DND-41 (cell line): Measurements from ENCODE around the gene RFTN1.

Experiments
- ATAC-seq: fragments of 200-7000 bp; cut with Tn5 transposase; 3 replicates; pipeline ENCODE4 v1.9.1; 2021; ENCODE audit warnings: low read depth; ENCODE audit not compliant: insufficient read depth
- DNase-seq: peaks from one replicate; pipeline ENCODE4 v3.0.0-alpha.2; 2020
- H2AFZ ChIP-seq: 2 replicates; pipeline ENCODE4 v1.6.0; 2012; ENCODE audit warnings: low read depth, low read length
- H3K27ac ChIP-seq: 2 replicates; pipeline ENCODE4 v1.5.1; 2012; ENCODE audit warnings: low read length, inconsistent platforms
- H3K27me3 ChIP-seq: fragments of 200-600 bp; sonication (generic); 2 replicates; pipeline ENCODE4 v1.6.0; 2012; ENCODE audit warnings: low read length, mild to moderate bottlenecking, inconsistent platforms; ENCODE audit not compliant: insufficient read depth, poor library complexity
- H3K36me3 ChIP-seq: 2 replicates; pipeline ENCODE4 v1.5.1; 2012; ENCODE audit warnings: low read length, inconsistent platforms; ENCODE audit not compliant: insufficient read depth
- H3K4me1 ChIP-seq: 2 replicates; pipeline ENCODE4 v1.5.1; 2012; ENCODE audit warnings: mild to moderate bottlenecking, low read length; ENCODE audit not compliant: insufficient read depth
- H3K4me2 ChIP-seq: 2 replicates; pipeline ENCODE4 v1.6.0; 2012; ENCODE audit warnings: mild to moderate bottlenecking, moderate library complexity, low read length, inconsistent platforms; ENCODE audit not compliant: insufficient read depth
- H3K4me3 ChIP-seq, 2 experiments: fragments of 200-600 bp in 1 of 2; shearing (Covaris generic) in 1 of 2; 2 replicates each; pipeline ENCODE4 v1.5.1; 2012 to 2016; ENCODE audit warnings: inconsistent platforms in 2 of 2, low read length in 2 of 2, mild to moderate bottlenecking in 2 of 2, low read depth in 1 of 2, moderate library complexity in 1 of 2
- H3K79me2 ChIP-seq: 2 replicates; pipeline ENCODE4 v1.6.0; 2012; ENCODE audit warnings: low read length, inconsistent platforms; ENCODE audit not compliant: insufficient read depth
- H3K9ac ChIP-seq: 2 replicates; pipeline ENCODE4 v1.6.0; 2012; ENCODE audit warnings: low read depth, mild to moderate bottlenecking, inconsistent platforms, low read length, moderate library complexity
- H3K9me3 ChIP-seq: 2 replicates; pipeline ENCODE4 v1.5.1; 2012; ENCODE audit warnings: low read length, moderate library complexity, mild to moderate bottlenecking, inconsistent platforms; ENCODE audit not compliant: insufficient read depth, severe bottlenecking
- H4K20me1 ChIP-seq: 2 replicates; pipeline ENCODE4 v1.6.0; 2012; ENCODE audit warnings: low read length; ENCODE audit not compliant: insufficient read depth
- EZH2 ChIP-seq: IDR thresholded peaks from 3 replicates; pipeline ENCODE4 v1.6.1; 2012; ENCODE audit warnings: borderline replicate concordance, low read depth, mild to moderate bottlenecking, moderate library complexity, low read length, inconsistent platforms; ENCODE audit not compliant: severe bottlenecking
- TF ChIP-seq, protein P1 (sequence below): IDR thresholded peaks from 2 replicates; pipeline ENCODE4 v1.5.1; 2012; ENCODE audit warnings: borderline replicate concordance, low read length, moderate library complexity, mild to moderate bottlenecking; ENCODE audit not compliant: poor library complexity, severe bottlenecking; ENCODE audit errors: extremely low read depth

The RFTN1 gene

DNA sequence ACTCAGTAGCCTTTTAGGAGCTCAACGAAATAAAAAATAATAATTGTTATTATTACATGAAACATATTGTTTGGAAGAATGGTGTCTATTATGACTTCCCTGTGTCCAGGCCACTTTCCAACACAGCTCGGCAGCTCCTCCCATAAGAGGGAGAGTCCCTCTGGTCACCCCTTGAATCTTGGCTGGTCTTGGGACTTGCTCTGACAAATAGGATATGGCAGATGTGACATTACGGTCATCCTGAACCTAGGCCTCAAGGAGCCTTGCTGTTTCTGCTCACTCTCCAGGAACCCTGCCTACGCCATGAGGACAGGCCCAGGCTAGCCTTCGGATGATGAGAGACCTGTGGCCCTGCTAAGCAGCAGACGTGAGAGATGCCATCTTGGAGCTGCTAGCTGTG lies 176.7 kb downstream of the RFTN1 start:
- Histone ChIP-seq H3K27ac (peak overlapping the region; percentile 58), H3K27me3 (no peaks in the 10 kb centered on the region), H3K4me1 (peaks cover 30% of the 10 kb centered on the region), H3K9ac (no peak overlapping the region), H2AFZ (no peak overlapping the region), H3K4me3 (no peak overlapping the region), H3K79me2 (peaks cover 45% of the 10 kb centered on the region), H4K20me1 (no peaks in the 10 kb centered on the region), H3K36me3 (peaks cover 63% of the 10 kb centered on the region), H3K4me2 (no peak overlapping the region), H3K9me3 (peaks cover 5% of the 10 kb centered on the region)
- TF ChIP-seq, protein P1, sequence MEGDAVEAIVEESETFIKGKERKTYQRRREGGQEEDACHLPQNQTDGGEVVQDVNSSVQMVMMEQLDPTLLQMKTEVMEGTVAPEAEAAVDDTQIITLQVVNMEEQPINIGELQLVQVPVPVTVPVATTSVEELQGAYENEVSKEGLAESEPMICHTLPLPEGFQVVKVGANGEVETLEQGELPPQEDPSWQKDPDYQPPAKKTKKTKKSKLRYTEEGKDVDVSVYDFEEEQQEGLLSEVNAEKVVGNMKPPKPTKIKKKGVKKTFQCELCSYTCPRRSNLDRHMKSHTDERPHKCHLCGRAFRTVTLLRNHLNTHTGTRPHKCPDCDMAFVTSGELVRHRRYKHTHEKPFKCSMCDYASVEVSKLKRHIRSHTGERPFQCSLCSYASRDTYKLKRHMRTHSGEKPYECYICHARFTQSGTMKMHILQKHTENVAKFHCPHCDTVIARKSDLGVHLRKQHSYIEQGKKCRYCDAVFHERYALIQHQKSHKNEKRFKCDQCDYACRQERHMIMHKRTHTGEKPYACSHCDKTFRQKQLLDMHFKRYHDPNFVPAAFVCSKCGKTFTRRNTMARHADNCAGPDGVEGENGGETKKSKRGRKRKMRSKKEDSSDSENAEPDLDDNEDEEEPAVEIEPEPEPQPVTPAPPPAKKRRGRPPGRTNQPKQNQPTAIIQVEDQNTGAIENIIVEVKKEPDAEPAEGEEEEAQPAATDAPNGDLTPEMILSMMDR, result no peak
- TF ChIP-seq EZH2, result no peak
- ATAC-seq (no peak), DNase-seq (no peak)

DNA sequence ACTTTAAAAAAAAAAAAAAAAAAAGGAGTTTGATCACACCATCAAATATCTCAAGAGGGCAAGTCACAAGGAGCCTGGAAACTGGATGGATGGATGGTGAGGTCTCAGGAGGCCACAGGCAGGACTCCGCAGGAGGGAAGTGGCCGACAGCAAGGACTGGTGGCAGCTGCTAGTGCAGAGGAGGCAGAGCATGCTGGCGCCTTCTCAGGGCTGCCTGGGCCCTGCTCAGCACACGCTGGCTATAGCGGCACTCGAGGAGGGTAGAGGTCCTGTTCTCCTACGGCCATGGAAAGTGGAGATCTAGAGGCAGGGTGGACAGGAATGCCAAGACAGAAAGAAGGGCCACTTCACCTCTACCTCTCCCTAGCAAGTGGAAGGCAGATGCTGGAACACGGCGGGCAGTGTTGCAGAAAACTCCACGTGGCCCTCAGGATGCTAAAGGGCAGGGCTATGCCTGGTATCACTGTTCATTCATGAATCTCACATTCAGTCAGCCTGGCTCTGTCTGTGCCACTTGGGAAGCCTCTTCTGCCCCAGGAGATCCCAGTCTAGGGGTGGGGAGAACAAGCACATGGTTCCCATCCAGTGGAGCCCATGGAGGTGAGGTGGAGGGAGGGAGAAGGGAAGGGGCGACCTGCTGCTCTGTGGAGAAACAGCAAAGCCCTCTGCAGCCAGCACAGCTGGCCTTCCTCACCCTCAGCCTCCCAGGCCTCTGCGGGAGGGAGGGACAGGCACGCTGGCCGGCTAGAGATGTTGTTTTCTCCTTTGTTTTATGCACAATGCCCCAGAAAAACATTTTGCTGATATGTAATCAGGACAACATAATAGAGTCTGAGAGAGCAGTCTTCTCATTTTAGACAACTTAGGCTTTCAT lies 177.5 kb downstream of the RFTN1 start:
- no peak for TF ChIP-seq EZH2
- TF ChIP-seq, protein P1, result no peak
- Histone ChIP-seq H3K4me3 (no peak overlapping the region), H4K20me1 (no peaks in the 10 kb centered on the region), H3K27me3 (no peaks in the 10 kb centered on the region), H3K79me2 (peaks cover 45% of the 10 kb centered on the region), H3K4me2 (no peak overlapping the region), H3K9ac (no peak overlapping the region), H3K4me1 (peaks cover 30% of the 10 kb centered on the region), H2AFZ (no peak overlapping the region), H3K9me3 (peaks cover 10% of the 10 kb centered on the region), H3K36me3 (peaks cover 69% of the 10 kb centered on the region), H3K27ac (peak overlapping the region; percentile 48; the same call in 1 of the 2 replicates)
- no peak for ATAC-seq
- no peak for DNase-seq

DNA sequence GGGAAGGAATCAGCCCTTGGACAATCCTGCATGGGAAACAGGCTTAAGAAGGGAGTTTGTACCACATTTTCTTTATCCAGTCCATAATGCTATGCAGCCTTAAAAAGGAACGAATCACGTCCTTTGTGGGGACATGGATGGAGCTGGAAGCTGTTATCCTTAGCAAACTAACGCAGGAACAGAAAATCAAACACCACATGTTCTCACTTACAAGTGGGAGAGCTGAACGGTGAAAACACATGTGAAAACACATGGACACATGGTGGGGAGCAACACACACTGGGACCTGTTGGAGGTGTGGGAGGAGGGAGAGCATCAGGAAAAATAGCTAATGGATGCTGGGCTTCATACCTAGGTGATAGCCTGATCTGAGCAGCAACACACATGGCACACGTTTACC lies 178.2 kb downstream of the RFTN1 start:
- peaks cover 70% of the 10 kb centered on the region for H3K36me3 ChIP-seq
- no peak overlapping the region for H2AFZ ChIP-seq
- peaks cover 28% of the 10 kb centered on the region for H3K4me1 ChIP-seq
- no peaks in the 10 kb centered on the region for H3K27me3 ChIP-seq
- no peak for TF ChIP-seq EZH2
- TF ChIP-seq, protein P1, result no peak
- no peak for DNase-seq
- H4K20me1 ChIP-seq, result no peaks in the 10 kb centered on the region
- H3K79me2 ChIP-seq, result peaks cover 45% of the 10 kb centered on the region
- 0 out of 2 replicates have a peak overlapping the region, but pooled peaks have one; percentile 10 for H3K27ac ChIP-seq
- no peak overlapping the region for H3K9ac ChIP-seq
- H3K4me3 ChIP-seq, result no peak overlapping the region
- H3K9me3 ChIP-seq, result peaks cover 10% of the 10 kb centered on the region
- H3K4me2 ChIP-seq, result no peak overlapping the region
- no peak for ATAC-seq
